Glomerular visceral epithelial cell (primary cell): ENCODE data around the gene HRK.

Experiments used
- DNase-seq: peaks from one replicate; pipeline ENCODE4 v3.0.0-alpha.2; 2016; ENCODE audit errors: extremely low spot score

Gene HRK

DNA sequence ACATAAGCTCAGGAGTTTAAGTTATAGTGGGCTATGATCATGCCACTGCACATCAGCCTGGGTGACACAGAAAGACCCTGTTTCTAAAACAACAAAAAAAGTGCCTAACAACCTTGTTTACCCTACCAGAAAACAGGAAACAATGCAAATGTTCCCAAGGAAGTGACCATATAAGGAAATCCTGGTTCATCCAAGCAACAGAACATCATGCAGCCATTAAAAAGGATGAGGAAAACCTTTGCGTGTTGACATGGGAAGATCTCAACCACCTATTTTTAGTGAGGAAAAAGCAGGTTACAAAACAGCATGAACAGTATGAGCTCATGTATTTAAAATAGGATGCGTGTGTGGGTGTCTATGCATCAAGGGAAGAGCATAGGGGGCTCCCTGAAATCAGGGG is 13.7 kb downstream of the HRK start:
- no peak for DNase-seq

DNA sequence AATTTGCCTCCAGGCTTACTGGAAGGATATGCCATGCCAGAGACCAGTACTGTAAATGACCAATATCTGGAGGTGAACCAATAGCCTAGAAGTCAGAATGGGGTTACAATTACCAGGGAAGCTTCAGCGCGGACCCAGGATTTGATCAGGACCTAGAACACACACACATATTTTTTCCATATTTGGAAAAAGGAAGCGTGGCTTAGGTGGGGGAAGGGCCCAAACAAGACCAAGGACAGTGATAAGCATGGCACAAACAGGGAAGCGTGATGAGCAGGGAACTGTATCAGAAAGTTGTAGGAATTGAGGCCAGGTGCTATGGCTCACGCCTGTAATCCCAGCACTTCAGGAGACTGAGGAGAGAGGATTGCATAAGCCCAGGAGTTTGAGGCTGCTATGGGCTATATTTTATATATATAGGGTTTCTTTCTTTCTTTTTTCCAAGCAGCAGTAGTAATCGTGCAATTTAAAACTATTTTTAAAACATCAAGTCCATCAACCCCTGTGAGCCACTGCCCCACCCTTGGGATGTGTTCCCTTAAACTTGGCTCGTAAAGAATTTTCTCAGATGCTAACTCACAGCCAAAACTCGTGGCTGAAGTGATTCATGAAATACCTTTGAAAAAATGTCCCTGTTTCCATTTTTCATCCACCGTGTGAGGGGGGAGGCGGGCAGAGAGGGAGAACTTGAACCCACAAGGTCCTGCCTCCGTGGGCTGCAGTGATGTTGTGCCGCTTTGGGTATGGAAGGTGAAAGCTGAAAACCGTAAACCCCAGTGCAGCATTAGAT is 16.7 kb downstream of the HRK start:
- peak; percentile 26 for DNase-seq

DNA sequence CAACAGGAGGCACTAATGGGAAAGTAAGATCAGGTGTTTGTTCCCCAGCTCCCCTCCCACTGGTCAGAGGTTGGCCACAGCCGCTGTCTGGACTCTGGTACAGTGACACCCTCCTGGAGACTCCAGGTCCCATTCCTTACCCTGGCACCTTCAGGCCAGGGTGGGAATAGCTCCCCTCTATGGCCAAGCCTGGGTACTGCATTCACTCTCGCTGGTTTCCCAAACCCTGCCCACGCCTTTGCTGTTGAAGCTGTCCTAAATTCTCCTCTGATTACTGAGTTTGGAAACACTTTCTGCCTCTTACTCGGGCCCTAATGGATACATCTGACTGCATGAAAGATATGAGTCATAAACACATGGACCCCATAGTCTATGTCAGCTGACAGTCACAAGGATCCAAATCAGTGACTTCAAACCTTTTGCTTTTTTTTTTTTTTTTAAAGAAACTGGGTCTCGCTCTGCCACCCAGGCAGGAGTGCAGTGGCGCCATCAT is 17.9 kb downstream of the HRK start:
- DNase-seq, result peak; percentile 16

DNA sequence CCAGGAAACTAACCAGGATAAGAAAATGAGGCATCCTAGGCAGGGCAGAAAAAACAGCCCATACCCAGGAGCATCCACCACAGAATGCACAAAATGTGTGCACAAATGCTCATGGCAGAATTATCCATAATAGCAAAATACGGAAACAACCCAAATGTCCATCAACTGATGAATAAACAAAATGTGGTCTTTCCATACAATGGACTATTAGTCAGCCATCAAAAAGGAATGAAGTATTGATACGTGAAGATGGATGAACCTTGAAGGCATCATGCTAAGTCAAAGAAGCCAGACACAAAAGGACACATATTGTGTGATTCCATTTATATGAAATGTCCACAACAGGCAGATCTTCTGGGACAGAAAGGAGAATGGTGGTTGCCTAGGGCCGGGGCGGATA is 19.1 kb downstream of the HRK start:
- DNase-seq, result no peak

DNA sequence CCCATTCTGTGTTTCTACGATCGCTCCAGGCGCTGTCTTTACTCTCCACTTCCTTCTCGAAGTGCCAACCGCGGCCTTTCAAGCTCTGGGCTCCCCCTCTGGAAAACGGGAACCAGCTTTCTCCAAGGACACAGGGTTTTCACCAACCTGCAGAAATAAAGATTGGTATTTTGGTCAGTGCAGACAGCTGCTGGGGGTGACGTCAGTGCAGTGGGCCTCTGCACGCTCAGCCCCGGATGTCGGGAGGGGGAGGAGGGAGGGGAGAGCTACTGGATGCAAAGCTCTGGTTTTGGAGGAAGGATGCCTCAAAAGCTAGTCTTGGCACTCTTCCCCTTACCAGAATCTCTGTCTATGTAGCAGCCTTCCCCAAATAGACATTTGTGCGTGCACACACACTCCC is 19.9 kb downstream of the HRK start:
- peak; percentile 49 for DNase-seq

DNA sequence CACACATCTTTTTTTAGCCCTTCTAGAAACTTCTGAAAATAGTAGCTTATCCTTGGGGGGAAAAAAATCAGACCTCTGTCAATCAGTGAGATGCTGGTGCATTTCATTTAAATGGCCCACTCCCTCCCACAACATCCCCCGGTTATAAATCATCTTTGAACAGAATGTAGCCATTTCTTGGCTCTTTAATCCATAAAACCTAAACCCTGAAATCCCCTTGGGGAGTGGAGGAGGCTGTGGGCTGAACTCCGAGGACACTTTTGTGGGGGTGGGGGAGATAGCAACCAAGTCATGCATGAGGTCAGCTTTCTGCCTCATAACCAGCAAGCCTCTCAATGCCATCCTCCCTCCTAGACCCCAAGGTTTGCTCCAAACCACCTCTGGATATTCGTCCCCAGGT is 21.0 kb downstream of the HRK start:
- DNase-seq, result no peak

DNA sequence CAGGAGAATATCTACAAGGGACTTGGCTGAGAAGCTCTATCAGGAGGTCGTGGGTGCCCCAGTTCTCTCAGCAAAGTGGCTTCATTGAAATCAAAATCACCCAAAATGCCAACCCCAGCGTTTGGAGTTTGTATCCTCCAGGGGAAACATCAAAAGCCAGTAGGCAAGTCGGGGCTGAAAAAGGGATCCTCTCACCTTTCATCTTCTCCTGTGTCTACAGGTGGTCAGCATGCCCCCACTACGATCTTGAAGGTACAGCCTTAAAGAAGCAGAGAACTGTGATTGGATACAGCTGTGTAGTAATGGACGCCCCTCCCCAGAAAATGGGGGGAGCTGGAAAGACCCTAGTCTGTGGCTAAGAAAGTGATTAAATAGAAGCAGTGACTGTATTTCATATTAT is 22.2 kb downstream of the HRK start:
- DNase-seq, result no peak

DNA sequence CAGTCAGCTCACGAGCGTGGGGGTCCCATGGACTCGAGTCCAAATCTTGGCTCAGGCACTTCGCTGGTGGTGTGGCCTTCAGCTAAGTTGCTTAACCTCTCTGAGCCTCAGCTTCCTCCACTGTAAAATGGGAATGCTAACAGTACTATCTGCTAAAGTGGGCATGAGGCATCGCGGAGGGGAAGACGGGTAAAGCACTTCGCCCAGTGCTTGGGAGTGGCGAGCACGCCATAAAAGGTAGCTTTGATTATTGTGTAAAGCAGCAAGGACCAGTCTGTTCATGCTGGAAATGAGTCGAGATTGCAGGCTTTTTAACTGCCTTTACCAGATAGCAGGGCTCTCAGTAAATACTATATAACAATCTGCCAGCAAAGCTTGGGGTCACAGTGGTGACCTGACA is 24.5 kb downstream of the HRK start:
- no peak for DNase-seq

DNA sequence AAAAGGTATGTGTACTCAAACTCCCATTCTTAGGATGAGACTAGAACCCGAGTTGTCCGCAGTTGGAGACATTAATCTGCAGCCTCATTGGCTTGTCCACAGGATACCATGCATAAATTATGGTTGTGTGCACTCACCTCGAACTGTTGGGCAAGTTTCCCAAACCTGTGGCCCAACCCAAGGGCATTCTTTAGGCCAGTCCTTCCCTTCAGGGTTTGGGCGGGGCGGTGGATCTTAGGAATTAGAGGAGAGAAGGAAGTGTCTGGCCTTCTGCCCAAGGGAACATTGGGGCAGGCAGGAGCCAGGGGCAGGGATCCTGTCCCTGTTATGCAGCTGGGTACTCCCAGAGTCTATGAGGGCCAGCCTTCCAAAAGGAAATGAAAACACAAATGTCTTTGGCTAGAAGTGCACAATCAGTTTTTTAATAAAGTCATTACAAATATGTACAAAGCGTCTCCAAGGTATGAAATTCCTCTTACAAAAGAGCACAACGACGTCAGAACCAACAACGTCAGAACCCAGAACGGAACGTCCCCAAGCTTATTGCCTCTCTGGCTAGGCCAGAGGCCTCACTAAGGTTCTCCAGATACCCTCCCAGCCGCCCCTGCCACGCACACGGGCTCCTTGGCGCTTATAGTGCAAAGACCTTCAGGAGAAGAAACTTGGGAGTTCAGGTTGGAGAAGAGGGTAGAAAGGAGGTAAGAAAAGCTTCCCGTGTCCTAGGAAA is 25.3 kb downstream of the HRK start:
- no peak for DNase-seq

DNA sequence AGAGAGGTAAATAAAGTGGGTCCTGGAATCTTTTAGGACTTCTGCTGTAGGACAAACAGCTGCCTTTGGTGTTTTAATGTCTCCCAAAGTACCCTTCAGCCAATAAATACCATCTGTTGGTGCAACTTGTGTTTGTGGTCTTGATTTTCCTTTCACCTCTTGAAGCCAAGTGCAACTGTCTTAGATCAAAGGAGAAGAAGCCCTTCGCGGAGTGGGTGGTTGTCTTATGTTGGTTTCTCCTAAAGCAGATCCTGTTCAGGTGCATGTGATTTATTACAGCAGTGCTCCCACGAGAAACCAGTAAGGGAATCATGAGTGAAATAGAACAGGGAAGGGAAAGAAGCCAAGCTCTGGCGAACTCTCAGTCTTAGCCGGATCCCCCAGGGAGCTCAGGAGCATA is 27.7 kb downstream of the HRK start:
- DNase-seq, result no peak

DNA sequence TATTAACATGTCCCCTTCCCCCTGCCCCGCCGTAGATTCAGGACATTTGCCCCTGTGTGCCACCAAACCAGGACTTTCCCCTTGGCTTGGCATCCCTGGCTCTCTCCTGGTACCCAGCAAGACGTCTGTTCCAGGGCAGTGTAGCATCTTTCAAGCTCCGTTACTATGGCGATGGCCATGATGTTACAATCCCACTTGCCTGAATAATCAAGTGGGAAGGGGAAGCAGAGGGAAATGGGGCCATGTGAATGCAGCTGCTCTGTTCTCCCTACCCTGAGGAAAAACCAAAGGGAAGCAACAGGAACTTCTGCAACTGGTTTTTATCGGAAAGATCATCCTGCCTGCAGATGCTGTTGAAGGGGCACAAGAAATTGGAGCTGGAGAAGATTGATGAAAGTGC is 28.9 kb downstream of the HRK start:
- no peak for DNase-seq

DNA sequence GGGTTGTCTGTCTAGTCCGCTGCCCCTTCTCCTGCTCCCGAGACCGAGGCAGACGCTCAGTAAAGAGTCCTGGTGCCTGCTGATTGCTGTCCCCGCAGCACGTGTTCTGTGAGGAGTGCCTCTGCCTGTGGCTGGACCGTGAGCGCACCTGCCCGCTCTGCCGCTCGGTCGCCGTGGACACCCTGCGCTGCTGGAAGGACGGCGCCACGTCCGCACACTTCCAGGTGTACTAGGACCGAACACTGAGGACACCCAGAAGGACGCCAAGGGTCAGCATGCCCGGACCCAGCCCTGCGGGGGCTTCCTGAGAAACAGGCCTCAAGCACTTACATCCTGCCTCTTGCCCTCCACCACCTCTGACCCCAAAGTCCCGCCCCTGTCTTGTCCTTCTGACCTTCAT is 32.0 kb downstream of the HRK start:
- no peak for DNase-seq

DNA sequence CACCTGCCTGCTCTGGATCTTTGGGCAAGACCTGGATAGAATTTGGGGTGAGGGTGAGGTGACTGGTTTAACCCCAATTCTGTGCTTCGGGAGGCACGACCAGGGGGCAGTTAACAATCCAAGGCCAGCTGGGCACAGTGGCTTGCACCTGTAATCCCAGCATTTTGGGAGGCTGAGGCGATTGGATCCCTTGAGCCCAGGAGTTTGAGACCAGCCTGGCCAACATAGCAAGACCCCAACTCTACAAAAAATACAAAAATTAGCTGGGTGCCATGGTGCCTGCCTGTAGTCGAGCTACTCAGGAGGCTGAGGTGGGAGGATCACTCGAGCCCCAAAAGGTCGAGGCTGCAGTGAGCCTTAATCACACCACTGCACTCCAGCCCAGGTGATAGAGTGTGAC is 38.2 kb downstream of the HRK start:
- no peak for DNase-seq

DNA sequence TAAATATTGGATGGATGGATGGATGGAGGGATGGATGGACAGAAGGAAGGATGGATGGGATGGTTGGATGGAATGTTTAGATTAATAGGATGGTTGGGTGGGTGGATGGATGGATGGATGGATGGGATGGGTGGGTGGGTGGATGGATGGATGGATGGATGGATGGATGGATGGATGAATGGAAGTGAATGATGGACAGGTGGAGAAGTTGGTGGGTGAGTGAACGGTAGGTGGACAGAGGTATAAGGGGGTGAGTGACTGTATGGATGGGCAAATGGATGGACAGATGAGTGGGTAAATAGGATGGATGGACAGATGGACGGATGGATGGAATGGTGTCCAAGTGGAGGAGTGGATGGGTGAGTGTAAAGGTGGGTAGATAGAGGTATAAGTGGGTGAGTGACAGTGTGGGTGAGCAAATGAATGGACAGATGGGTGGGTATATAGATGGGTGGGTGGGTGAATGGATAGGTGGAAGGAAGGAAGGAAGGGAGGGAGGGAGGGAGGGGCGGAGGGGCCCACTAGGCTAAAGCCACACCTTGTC is 41.9 kb downstream of the HRK start:
- no peak for DNase-seq

DNA sequence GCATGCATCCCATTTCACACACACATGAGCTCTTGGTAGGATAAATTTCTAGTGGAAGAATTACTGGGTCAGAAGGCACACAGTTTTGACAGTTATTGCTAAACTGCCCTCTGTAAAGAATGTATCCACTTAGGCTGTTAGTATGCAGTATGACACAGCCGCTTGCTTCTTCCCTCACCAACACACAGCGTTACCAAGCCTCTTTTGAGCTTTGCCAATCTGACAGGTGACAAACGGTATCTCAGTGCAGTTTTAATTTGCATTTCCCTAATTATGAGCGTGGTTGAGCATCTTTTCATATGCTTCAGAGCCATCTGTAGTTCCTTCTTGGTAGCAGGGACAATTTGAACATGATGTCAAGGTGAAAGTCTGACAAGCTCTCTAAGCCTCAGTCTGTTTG is 42.9 kb downstream of the HRK start:
- DNase-seq, result no peak

DNA sequence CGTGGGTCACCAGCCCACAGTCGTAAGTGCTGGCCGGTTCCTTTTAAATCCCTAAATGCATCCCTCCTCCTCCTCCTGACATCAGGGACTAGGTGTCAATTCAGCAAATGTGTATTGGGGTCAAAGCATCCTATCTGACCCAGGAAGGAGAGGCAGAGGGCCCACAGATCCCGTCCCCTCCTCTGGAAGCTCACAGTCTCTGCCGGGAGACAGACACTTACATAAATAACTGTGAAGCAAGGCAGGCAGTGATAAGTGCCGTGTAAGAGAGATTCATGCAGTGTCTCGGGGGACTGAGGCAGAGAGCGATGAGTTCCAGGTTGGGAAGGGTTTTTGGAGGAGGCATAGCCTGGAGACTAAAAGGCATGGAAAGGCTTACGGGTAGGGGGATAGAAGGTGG is 44.1 kb downstream of the HRK start:
- no peak for DNase-seq

DNA sequence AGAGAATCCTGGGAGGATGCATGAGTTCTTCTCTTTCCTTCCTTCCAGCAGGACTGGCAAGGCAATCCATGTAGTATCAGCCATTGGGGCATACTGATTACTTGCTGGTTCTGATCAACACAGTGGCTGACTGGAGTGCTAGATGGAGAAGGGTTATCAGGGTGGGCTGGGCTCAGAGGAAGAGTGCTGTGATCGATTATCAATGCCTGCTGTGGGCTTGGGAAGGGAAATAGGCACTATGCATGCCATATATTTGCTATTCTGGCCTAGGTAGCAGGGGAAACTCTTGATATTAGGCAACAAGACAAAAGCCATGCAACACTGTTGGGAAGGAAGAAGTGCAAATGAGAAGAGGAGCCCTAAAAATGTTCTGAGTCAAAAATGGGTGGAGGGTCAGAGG is 45.8 kb downstream of the HRK start:
- DNase-seq, result no peak

DNA sequence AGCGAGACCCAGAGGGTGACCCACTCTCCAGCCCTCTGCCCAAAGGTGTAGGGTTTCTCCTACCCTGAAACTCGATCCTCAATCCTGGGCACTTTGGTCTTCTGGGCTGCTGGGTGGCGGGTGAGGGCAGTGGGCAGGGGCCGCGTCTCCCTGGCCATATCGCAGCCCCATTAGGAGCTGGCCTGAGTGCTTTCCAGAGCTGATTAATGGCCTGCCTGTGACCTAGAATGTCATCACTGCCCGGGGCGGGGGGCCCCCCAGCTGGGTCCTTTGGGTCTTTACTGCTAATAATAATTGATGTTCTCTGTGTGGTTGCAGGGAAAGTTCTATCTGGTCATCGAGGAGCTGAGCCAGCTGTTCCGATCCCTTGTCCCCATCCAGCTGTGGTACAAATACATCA is 47.8 kb downstream of the HRK start:
- DNase-seq, result no peak

DNA sequence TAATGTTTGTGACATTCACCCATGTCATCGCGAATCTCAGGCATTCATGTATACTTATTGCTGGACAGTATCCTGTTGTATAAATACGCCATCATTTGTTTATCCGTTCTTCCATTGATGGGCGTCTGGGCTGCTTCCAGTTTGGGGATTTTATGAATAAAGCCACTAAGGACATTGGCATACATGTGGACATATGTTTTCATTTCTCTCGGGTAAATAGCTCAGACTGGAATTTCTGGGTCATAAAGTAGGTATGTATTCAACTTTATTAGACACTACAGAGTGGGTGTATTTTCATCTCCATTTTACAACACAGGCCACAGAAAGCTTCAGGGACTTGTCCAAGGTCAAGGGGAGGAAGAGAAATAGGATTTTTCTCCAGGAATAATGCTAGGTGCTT is 48.9 kb downstream of the HRK start:
- no peak for DNase-seq

DNA sequence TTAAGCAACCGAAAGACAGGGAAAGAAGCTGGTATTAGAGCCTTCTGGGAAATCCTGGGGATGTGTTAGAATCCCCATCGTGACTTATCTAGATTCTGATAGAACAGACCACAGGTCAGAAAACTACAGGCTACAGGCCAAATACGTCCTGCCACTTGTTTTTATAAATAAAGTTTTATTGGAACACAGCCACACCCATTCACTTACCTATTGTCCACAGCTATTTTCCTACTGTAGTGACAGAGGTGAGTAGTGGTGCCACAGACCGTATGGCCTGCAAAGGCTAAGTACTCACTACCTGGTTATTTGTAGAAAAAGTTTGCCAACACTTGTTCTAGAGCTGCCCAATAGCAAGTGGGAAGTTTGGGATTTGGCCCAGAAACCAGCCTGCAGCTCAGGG is 53.8 kb downstream of the HRK start:
- no peak for DNase-seq

DNA sequence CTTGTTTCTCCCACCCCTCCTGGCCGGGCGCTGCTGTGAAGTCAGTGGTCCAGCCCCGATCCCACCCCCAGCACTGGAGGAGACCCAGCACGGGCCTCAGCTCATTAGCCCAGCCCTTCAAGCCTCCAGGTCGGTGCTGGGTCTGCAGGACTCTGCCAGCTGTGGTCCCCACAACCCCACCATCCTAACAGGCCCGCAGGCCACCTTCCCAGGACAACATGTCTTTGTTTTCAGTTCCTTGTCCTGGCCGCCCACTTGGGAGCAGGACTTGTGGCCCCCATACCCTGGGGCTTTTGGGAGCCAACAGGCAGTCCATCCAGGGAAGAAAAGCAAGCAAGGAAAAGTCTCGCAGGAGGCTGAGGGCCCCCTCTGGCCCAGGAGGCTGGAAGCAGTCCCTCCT is 60.0 kb downstream of the HRK start:
- DNase-seq, result no peak

DNA sequence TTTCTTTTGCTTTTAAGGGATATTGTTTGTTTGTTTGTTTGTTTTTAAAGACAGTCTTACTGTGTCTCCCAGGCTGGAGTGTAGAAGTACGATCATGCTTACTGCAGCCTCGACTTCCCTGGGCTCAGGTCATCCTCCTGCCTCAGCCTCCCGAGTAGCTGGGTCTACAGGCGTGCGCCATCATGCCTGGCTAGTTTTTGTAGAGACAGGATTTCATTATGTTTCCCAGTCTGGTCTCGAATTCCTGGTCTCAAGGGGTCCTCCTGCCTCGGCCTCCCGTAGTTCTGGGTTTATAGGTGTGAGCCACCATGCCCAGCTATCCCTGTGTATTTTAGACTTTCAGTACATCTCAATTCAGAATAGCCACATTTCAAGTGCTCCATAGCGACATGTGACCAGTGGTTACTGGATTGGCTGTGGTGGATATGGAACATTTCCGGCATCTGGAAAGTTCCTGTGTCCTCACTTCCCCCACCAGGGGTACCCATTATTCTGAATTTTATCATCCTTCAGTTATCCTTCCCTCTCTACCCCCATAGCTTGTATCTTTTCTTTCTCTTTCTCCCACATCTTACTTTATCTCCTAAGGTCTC is 61.1 kb downstream of the HRK start:
- DNase-seq, result no peak
